ENCODE measurements around the gene CSNK1D.

DNA sequence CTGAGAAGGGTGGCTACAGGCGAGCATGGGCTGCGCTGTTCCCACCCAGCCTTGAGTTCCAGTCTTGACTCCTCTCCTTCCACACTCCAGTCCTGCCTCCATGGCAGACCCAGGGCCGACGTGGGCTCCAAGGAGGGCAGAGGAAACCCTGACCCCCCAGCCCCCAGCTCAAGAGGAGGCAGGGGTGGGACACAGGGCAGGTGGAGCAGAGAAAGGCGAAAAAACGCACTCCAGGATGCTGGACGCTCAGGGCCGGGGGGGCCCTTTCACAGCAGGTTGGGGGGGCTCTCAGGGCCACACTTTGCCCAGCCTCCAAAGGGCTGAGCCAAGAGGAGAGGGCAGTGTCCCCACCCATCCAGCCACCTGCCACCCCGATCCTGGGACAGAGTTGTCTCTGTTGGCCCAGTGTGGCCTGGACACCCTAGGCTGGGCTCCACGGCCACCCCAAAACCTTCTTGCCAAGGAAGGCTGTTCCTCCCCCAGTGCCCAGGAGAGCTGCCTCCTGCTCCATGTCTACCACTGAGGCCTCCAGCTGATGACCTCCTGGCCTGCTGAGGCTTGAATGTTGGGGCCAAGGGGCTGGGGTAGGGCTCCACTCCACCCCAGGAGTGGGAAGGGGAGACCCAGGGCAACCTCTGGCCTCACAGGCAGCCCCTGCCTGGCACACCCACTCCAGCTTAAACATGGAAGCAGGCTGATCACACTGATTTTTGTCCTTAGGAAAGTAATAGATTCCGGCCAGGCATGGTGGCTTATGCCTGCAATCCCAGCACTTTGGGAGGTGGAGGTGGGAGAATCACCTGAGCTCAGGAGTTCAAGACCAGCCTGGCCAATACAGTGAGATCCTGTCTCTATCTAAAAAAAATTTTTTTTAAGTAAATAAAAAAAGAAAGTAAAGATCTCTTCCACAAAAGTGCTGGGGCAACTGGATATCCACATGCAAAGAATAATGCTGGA, 53.5 kb downstream of the CSNK1D start:
- TF ChIP-seq POLR2A (IDR thresholded peaks at IDR 0.05; ENCODE audit: low read depth, low read length) = no peak
- no peak for TF ChIP-seq SPI1 (IDR thresholded peaks at IDR 0.05; ENCODE audit: low read depth, low read length)
- no peak for TF ChIP-seq TAF1 (IDR thresholded peaks at IDR 0.05; ENCODE audit: low read depth, low read length)
- TF ChIP-seq POLR2AphosphoS5 (IDR thresholded peaks at IDR 0.05; ENCODE audit: low read depth, low read length) = no peak
- no peak for TF ChIP-seq POU2F2 (IDR thresholded peaks at IDR 0.05; ENCODE audit: low read depth, low read length)
- TF ChIP-seq PAX5 (IDR thresholded peaks at IDR 0.05; ENCODE audit: insufficient read depth, low read length, severe bottlenecking) = no peak

Measured in GM12891 (cell line).